Tibial nerve (tissue), 4 donors: ENCODE results near the gene RAI14. TPM values are rescaled to one million over a fixed set of nuclear protein-coding genes. Genes with fewer than 3 reads are reported as not detected.

Source experiments
- DNase-seq, 2 donors: peaks; one replicate each; pipeline ENCODE4 v3.0.0-alpha.2; 2019; ENCODE audit warnings: low spot score in 2 of 2
- H3K27ac ChIP-seq, 4 donors: fragments of 200-600 bp; sonication (generic) in 3 of 4; one replicate each; pipeline ENCODE4 v1.5.1; 2017 to 2019; ENCODE audit warnings: mild to moderate bottlenecking in 1 of 4
- H3K27me3 ChIP-seq, 2 donors: fragments of 200-600 bp; sonication (generic) in 1 of 2; one replicate each; pipeline versions ENCODE4 v1.5.1 to v1.6.0; 2017 to 2019
- H3K36me3 ChIP-seq, 3 donors: fragments of 200-600 bp; sonication (generic); one replicate each; pipeline ENCODE4 v1.5.1; 2018 to 2019
- H3K4me1 ChIP-seq, 4 donors: fragments of 200-600 bp; sonication (generic) in 3 of 4; one replicate each; pipeline ENCODE4 v1.5.1; 2017 to 2019
- H3K4me3 ChIP-seq, 4 donors: fragments of 200-600 bp; sonication (generic) in 3 of 4; one replicate each; pipeline ENCODE4 v1.5.1; 2017 to 2019; ENCODE audit warnings: mild to moderate bottlenecking in 1 of 4, moderate library complexity in 1 of 4
- H3K9me3 ChIP-seq, 4 donors: fragments of 200-600 bp; sonication (generic) in 3 of 4; one replicate each; pipeline ENCODE4 v1.5.1; 2017 to 2019
- EP300 ChIP-seq, 2 donors: sonication (generic); formaldehyde crosslinking; IDR thresholded peaks; one replicate each; pipeline ENCODE4 v1.6.1; 2017; ENCODE audit warnings: antibody characterized with exemption in 2 of 2, mild to moderate bottlenecking in 1 of 2
- POLR2A ChIP-seq, 2 donors: fragments of 450-650 bp; IDR thresholded peaks; one replicate each; pipeline ENCODE4 v1.6.1; 2017; ENCODE audit warnings: antibody characterized with exemption in 2 of 2, mild to moderate bottlenecking in 2 of 2, moderate library complexity in 2 of 2
- WGBS, 2 donors: methylation state at CpG; one replicate each; pipeline ENCODE4 v1.1.5; 2018; 5-methylcytosine and 5-hydroxymethylcytosine counted together
- total RNA-seq, 4 donors: library from RNA; depleted of rRNA; stranded (reverse); fragments of >200 nt; gene quantifications; one replicate each; pipeline ENCODE4 v1.1.0, GENCODE V29; 2016
- TF ChIP-seq, protein P1 (sequence below), 5 experiments: fragments of 200-600 bp in 3 of 5; fragments of 450-650 bp in 2 of 5; sonication (generic) in 3 of 5; IDR thresholded peaks; one replicate each; pipeline ENCODE4 v1.5.1; 2016 to 2019; ENCODE audit warnings: antibody characterized with exemption in 5 of 5, mild to moderate bottlenecking in 3 of 5, moderate library complexity in 2 of 5

RAI14 gene
- 10 to 100 TPM; 42.8 to 72.2 (median 68.0) TPM for total RNA-seq

DNA sequence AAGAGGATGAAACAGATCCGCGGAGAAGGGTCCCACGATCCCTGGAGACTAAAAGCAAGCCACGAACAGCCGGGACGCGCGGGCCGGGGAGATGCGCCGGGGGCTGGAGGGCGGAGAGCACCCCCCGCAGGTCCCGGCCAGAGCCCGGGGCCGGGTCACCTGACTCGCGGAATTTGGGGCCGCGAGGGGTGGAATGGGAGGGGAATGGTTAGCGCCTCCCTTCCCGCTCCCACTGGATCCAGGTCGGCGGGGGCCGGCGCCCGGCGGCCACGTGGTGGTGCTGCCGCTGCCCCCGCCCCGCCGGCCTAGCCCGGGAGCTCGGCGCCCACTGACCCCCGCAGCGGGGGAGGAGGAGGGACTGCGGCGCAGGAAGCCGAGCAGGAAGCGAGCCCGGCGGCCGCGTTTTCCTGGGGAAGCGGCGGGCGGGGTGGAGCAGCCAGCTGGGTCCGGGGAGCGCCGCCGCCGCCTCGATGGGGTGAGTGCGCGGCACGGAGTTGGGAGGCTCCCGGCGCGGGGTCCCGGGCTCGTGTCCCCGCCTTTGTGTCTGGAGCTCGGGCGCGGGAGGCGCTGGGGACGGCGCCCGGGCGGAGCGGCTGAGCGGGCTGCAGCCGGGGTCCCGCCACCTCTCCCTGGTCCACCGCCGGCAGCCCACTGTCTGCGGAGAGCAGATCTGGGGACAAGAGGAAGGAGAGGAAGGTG, at the start of gene RAI14:
TSS of gene RAI14 (plus strand) at position 328 of the 699 bp plus-strand sequence. CDS start 30,592 bp downstream, outside the sequence.
- DNase-seq, result peak; percentile 62 to 64
- Histone ChIP-seq H3K9me3 (no peaks in the 10 kb centered on the region), H3K4me3 (peak within 1 kb of the TSS; percentile 43 to 85 (median 76)), H3K36me3 (no peaks in the 10 kb centered on the region), H3K4me1 (peaks cover 0 to 41% (median 7%) of the 10 kb centered on the region in 4 donors), H3K27ac (peak within 1 kb of the TSS; percentile 86 to 97 (median 92)), H3K27me3 (no peaks in the 10 kb centered on the region)
- 1% methylated on average over 23 to 57 of the region's 79 CpGs for WGBS, 2 donors
- TF ChIP-seq POLR2A (IDR thresholded peaks at IDR 0.05) (peak; percentile 51 to 74), EP300 (IDR thresholded peaks at IDR 0.05) (peak in 1 of 2 donors; percentile 65)
- TF ChIP-seq, protein P1, sequence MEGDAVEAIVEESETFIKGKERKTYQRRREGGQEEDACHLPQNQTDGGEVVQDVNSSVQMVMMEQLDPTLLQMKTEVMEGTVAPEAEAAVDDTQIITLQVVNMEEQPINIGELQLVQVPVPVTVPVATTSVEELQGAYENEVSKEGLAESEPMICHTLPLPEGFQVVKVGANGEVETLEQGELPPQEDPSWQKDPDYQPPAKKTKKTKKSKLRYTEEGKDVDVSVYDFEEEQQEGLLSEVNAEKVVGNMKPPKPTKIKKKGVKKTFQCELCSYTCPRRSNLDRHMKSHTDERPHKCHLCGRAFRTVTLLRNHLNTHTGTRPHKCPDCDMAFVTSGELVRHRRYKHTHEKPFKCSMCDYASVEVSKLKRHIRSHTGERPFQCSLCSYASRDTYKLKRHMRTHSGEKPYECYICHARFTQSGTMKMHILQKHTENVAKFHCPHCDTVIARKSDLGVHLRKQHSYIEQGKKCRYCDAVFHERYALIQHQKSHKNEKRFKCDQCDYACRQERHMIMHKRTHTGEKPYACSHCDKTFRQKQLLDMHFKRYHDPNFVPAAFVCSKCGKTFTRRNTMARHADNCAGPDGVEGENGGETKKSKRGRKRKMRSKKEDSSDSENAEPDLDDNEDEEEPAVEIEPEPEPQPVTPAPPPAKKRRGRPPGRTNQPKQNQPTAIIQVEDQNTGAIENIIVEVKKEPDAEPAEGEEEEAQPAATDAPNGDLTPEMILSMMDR (IDR thresholded peaks at IDR 0.05), result peak in 1 of 5 experiments; percentile 30

DNA sequence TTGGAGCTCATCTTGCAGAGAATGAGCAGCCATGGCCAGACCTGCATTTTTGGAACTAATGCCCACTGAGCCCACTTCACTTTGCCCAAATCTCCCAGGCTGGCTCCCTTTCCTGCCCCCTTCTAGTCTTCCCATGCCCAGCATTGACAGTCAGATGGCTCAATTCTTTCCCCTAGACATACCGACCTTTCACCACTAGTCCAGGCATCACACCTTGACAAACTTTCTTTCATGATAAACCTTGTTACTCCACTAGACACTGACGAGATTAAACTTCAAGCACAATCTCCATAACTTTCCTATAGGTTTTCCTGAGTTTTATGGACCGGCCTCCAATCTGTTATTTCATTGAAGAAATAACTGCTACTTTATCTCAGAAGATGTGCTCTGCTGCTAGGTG, 47.8 kb upstream of the RAI14 start:
- DNase-seq, result no peak
- 93 to 98% methylated on average over 3 of the region's 3 CpGs for WGBS, 2 donors
- Histone ChIP-seq H3K9me3 (no peaks in the 10 kb centered on the region), H3K36me3 (no peaks in the 10 kb centered on the region), H3K27ac (peak overlapping the region in 1 of 4 donors; percentile 65), H3K27me3 (no peaks in the 10 kb centered on the region), H3K4me1 (peaks cover 0 to 18% (median 7%) of the 10 kb centered on the region in 4 donors), H3K4me3 (no peak overlapping the region)
- TF ChIP-seq, protein P1 (IDR thresholded peaks at IDR 0.05), result no peak
- TF ChIP-seq EP300 (IDR thresholded peaks at IDR 0.05) (no peak), POLR2A (IDR thresholded peaks at IDR 0.05) (no peak)

DNA sequence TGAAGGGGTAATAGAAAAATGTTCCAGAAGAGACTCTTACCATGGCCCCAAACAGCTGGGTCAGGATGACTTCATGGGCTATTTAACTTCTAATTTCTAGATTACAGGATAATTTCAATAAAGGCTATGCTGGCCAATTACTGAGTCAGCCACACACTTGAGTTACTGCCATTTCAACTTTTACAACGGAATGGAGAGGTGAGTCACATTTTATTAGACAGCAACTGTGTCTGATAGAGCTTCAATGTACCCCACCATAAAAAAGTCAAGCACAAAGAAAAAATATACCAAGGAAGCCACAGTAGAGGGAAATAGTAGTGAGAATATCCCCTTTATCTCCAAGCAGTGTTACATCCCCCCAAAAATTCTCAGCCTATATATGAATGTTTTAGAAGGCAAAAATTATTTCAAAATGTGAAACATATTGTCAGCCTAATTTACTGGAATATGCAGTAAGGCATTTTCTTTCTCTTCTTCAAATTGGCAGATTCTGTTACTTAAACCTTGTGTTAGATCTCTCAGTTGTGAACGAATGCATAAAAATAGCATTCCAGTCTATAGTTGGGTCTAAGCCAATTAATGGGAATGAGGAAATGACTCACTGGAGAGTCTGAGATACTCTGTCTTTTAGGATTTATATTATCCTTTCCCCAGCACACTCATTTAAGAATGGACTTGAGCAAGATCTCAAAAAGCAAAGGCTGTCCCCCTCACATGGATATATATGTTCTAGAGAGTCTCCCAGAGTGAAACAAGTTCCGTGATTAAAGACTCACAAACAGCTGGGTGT, 47.1 kb upstream of the RAI14 start:
- Histone ChIP-seq H3K36me3 (no peaks in the 10 kb centered on the region), H3K4me1 (peaks cover 0 to 18% (median 7%) of the 10 kb centered on the region in 4 donors), H3K27ac (peak overlapping the region in 2 of 4 donors; percentile 41 to 65), H3K4me3 (no peak overlapping the region), H3K27me3 (no peaks in the 10 kb centered on the region), H3K9me3 (no peaks in the 10 kb centered on the region)
- 23 to 24% methylated on average over 3 of the region's 3 CpGs for WGBS, 2 donors
- TF ChIP-seq EP300 (IDR thresholded peaks at IDR 0.05), result no peak
- TF ChIP-seq, protein P1 (IDR thresholded peaks at IDR 0.05), result no peak
- TF ChIP-seq POLR2A (IDR thresholded peaks at IDR 0.05), result no peak
- no peak for DNase-seq

DNA sequence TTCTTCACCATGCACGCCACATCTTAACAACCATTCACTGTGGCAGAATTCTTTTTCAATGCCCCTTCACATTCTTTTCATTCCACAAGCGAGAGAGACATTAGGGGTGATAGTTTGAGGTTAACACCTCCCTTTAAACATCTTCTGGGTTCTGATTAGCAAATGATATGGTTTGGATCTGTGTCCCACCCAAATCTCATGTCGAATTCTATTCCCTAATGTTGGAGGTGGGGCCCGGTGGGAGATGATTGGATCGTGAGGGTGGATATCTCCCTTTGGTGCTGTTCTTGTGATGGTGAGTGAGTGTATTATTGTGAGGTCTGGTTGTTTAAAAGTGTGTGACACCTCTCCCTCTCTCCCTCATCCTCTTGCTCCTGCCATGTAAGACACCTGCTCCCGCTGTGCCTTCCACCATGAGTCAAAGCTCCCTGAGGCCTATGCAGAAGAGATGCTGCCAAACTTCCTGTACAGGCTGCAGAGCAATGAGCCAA, 46.1 kb upstream of the RAI14 start:
- no peaks in the 10 kb centered on the region for H3K27me3 ChIP-seq
- TF ChIP-seq EP300 (IDR thresholded peaks at IDR 0.05), result no peak
- no peak for TF ChIP-seq POLR2A (IDR thresholded peaks at IDR 0.05)
- TF ChIP-seq, protein P1 (IDR thresholded peaks at IDR 0.05), result no peak
- H3K4me3 ChIP-seq, result no peak overlapping the region
- no peaks in the 10 kb centered on the region for H3K9me3 ChIP-seq
- H3K27ac ChIP-seq, result peak overlapping the region in 1 of 4 donors; percentile 65
- 52 to 58% methylated on average over 6 of the region's 6 CpGs for WGBS, 2 donors
- DNase-seq, result no peak
- H3K4me1 ChIP-seq, result peaks cover 0 to 18% (median 7%) of the 10 kb centered on the region in 4 donors
- no peaks in the 10 kb centered on the region for H3K36me3 ChIP-seq
